ENCODE measurements around the gene KRTAP20-3. TPM values are rescaled to one million over a fixed set of nuclear protein-coding genes. Genes with fewer than 3 reads are reported as not detected.

Gene KRTAP20-3
- total RNA-seq, 1 experiment from 2014 or later: not detected

GRCh38 chr21:30598802-30599201 is 43.9 kb upstream of the KRTAP20-3 start, which contains the start of gene KRTAP6-2:
Gene KRTAP6-2 (minus strand): TSS chr21:30598902. CDS start chr21:30598874, 28 bp downstream.
- Histone ChIP-seq H3K4me3 (replicated peaks in 1 of 2; ENCODE audit: low read depth in 1 of 2, low read length in 2 of 2) (no peak within 1 kb of the TSS), H3K27me3 (ENCODE audit: insufficient read depth, low read length) (no peaks in the 10 kb centered on the region), H3K9me2 (ENCODE audit: insufficient read depth) (no peaks in the 10 kb centered on the region), H4K20me1 (ENCODE audit: insufficient read depth) (no peaks in the 10 kb centered on the region), H2AFZ (ENCODE audit: low read depth, low read length, poor library complexity, severe bottlenecking) (no peak within 1 kb of the TSS), H3K4me2 (ENCODE audit: low read length) (no peak within 1 kb of the TSS), H3K9ac (ENCODE audit: low read length) (no peak within 1 kb of the TSS), H3K4me1 (ENCODE audit: control insufficient read depth in 1 of 2, insufficient read depth in 2 of 2, low read length in 2 of 2) (no peaks in the 10 kb centered on the region), H3K79me2 (ENCODE audit: insufficient read depth, low read length) (no peaks in the 10 kb centered on the region), H3K27ac (ENCODE audit: low read depth, low read length) (no peak within 1 kb of the TSS), H3K9me3 (ENCODE audit: control insufficient read depth in 1 of 2, insufficient read depth in 1 of 2, low read depth in 1 of 2, low read length in 2 of 2) (peaks cover 8 to 36% of the 10 kb centered on the region in 2 experiments; a peak in 2 of 4 replicates), H3K36me3 (ENCODE audit: control insufficient read depth in 1 of 2, insufficient read depth in 2 of 2, low read length in 2 of 2) (no peaks in the 10 kb centered on the region)
- DNase-seq (ENCODE audit: low read depth, low spot score) (no peak), ATAC-seq (no peak)
- BruUV-seq (replicated peaks): no TSS peak
- RAD21 ChIA-PET (ENCODE audit: low non-redundant PET in 1 of 2, low total read pairs in 2 of 2, uncharacterized antibody in 2 of 2, unreplicated experiment in 2 of 2): no interaction called here
- intact Hi-C loops (cut with micrococcal nuclease): no loop called here
- CTCF ChIA-PET: no interaction called here
- TF ChIP-seq CEBPB (IDR thresholded peaks at IDR 0.05; ENCODE audit: low read depth) (no peak), CBX3 (IDR thresholded peaks at IDR 0.05; ENCODE audit: low read depth) (no peak), FOSL1 (IDR thresholded peaks at IDR 0.05; ENCODE audit: low read depth) (no peak), POLR2AphosphoS5 (IDR thresholded peaks at IDR 0.05; ENCODE audit: low read depth, low read length) (no peak)
- TF ChIP-seq, protein P1, sequence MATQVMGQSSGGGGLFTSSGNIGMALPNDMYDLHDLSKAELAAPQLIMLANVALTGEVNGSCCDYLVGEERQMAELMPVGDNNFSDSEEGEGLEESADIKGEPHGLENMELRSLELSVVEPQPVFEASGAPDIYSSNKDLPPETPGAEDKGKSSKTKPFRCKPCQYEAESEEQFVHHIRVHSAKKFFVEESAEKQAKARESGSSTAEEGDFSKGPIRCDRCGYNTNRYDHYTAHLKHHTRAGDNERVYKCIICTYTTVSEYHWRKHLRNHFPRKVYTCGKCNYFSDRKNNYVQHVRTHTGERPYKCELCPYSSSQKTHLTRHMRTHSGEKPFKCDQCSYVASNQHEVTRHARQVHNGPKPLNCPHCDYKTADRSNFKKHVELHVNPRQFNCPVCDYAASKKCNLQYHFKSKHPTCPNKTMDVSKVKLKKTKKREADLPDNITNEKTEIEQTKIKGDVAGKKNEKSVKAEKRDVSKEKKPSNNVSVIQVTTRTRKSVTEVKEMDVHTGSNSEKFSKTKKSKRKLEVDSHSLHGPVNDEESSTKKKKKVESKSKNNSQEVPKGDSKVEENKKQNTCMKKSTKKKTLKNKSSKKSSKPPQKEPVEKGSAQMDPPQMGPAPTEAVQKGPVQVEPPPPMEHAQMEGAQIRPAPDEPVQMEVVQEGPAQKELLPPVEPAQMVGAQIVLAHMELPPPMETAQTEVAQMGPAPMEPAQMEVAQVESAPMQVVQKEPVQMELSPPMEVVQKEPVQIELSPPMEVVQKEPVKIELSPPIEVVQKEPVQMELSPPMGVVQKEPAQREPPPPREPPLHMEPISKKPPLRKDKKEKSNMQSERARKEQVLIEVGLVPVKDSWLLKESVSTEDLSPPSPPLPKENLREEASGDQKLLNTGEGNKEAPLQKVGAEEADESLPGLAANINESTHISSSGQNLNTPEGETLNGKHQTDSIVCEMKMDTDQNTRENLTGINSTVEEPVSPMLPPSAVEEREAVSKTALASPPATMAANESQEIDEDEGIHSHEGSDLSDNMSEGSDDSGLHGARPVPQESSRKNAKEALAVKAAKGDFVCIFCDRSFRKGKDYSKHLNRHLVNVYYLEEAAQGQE (IDR thresholded peaks at IDR 0.05; ENCODE audit: low read depth): no peak
- TF ChIP-seq, protein P2, sequence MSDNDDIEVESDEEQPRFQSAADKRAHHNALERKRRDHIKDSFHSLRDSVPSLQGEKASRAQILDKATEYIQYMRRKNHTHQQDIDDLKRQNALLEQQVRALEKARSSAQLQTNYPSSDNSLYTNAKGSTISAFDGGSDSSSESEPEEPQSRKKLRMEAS (IDR thresholded peaks at IDR 0.05): no peak
- POLR2A ChIA-PET: no interaction called here

DNA sequence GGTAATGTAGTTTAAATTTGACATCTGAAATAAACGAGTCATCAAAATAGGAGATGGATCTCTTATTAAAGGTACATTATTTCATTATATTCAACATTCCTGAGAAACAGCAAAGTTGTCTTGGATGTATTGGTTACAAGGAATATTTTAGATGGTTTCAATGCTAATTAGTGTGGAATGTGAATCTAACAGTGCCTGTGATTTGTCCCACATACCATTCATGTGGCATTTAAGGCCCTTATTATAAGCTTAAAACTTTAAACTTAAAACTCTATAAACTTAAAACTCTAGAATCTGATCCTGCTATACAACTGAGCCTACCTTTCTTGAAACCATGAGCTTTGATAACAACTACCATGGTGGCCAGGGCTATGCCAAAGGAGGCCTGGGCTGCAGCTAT is 41.9 kb upstream of the KRTAP20-3 start, which contains the start of gene KRTAP22-1:
Gene KRTAP22-1, plus strand, starts transcription at position 301 of the 400 bp plus-strand sequence.
- Histone ChIP-seq H3K79me2 (ENCODE audit: insufficient read depth, low read length) (no peaks in the 10 kb centered on the region), H4K20me1 (ENCODE audit: insufficient read depth) (no peaks in the 10 kb centered on the region), H3K4me2 (ENCODE audit: low read length) (no peak within 1 kb of the TSS), H3K9me2 (ENCODE audit: insufficient read depth) (no peaks in the 10 kb centered on the region), H3K4me3 (replicated peaks in 1 of 2; ENCODE audit: low read depth in 1 of 2, low read length in 2 of 2) (no peak within 1 kb of the TSS), H2AFZ (ENCODE audit: low read depth, low read length, poor library complexity, severe bottlenecking) (no peak within 1 kb of the TSS), H3K9me3 (ENCODE audit: control insufficient read depth in 1 of 2, insufficient read depth in 1 of 2, low read depth in 1 of 2, low read length in 2 of 2) (peaks cover 6 to 36% of the 10 kb centered on the region in 2 experiments; a peak in 2 of 4 replicates), H3K36me3 (ENCODE audit: control insufficient read depth in 1 of 2, insufficient read depth in 2 of 2, low read length in 2 of 2) (no peaks in the 10 kb centered on the region), H3K27ac (ENCODE audit: low read depth, low read length) (no peak within 1 kb of the TSS), H3K4me1 (ENCODE audit: control insufficient read depth in 1 of 2, insufficient read depth in 2 of 2, low read length in 2 of 2) (no peaks in the 10 kb centered on the region), H3K9ac (ENCODE audit: low read length) (no peak within 1 kb of the TSS), H3K27me3 (ENCODE audit: insufficient read depth, low read length) (no peaks in the 10 kb centered on the region)
- no peak for ATAC-seq
- no peak for DNase-seq (ENCODE audit: low read depth, low spot score)
- ChIA-PET RAD21 (ENCODE audit: low non-redundant PET in 1 of 2, low total read pairs in 2 of 2, uncharacterized antibody in 2 of 2, unreplicated experiment in 2 of 2) (no interaction called here), CTCF (no interaction called here), POLR2A (no interaction called here)
- TF ChIP-seq, protein P3, sequence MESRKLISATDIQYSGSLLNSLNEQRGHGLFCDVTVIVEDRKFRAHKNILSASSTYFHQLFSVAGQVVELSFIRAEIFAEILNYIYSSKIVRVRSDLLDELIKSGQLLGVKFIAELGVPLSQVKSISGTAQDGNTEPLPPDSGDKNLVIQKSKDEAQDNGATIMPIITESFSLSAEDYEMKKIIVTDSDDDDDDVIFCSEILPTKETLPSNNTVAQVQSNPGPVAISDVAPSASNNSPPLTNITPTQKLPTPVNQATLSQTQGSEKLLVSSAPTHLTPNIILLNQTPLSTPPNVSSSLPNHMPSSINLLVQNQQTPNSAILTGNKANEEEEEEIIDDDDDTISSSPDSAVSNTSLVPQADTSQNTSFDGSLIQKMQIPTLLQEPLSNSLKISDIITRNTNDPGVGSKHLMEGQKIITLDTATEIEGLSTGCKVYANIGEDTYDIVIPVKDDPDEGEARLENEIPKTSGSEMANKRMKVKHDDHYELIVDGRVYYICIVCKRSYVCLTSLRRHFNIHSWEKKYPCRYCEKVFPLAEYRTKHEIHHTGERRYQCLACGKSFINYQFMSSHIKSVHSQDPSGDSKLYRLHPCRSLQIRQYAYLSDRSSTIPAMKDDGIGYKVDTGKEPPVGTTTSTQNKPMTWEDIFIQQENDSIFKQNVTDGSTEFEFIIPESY (IDR thresholded peaks at IDR 0.05; ENCODE audit: extremely low read depth, insufficient replicate concordance, low read length): no peak
- TF ChIP-seq EZH2 (IDR thresholded peaks at IDR 0.05) (no peak), EZH2phosphoT487 (IDR thresholded peaks at IDR 0.05; ENCODE audit: borderline replicate concordance) (no peak), POLR2A (IDR thresholded peaks at IDR 0.05; ENCODE audit: borderline replicate concordance, extremely low read depth, insufficient read depth, insufficient read length) (no peak), SIN3A (IDR thresholded peaks at IDR 0.05; ENCODE audit: low read depth) (no peak), EGR1 (IDR thresholded peaks at IDR 0.05; ENCODE audit: low read depth) (no peak), CBX3 (IDR thresholded peaks at IDR 0.05; ENCODE audit: low read depth) (no peak)
- TF ChIP-seq, protein P2 (IDR thresholded peaks at IDR 0.05): no peak
- BruUV-seq (replicated peaks): no TSS peak
- intact Hi-C loops (cut with micrococcal nuclease): no loop called here

Data from HCT116 (cell line).